Measurements from ENCODE around the gene TRIO. TPM values are rescaled to one million over a fixed set of nuclear protein-coding genes. Genes with fewer than 3 reads are reported as not detected.

TRIO gene
- total RNA-seq, 1 experiment from 2014 or later, result 88.8 TPM

DNA sequence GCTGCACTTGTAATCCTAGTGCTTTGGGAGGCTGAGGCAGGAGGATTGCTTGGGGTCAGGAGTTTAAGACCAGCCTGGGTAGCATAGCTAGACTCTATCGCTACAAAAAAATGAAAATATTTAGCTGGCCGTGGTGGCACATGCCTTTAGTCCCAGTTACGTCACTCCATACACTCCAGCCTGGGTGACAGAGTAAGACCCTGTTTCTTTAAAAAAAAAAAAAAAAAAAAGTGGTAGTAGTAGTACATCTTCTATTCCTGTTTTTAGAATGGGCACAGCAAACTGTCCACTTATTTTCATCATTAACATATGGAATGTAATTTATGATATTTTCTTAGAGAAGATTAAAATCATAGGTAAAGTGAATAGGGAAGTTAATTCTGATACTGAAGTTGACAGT, 48.2 kb downstream of the TRIO start:
- ATAC-seq, result no peak
- Mint-ChIP-seq H3K27me3 (ENCODE audit: low read depth) (no peaks in the 10 kb centered on the region), H3K4me1 (peaks cover 46% of the 10 kb centered on the region), H3K36me3 (no peaks in the 10 kb centered on the region), H3K4me3 (no peak overlapping the region), H3K27ac (no peak overlapping the region), H3K9me3 (no peaks in the 10 kb centered on the region)
- TF ChIP-seq, protein P1, sequence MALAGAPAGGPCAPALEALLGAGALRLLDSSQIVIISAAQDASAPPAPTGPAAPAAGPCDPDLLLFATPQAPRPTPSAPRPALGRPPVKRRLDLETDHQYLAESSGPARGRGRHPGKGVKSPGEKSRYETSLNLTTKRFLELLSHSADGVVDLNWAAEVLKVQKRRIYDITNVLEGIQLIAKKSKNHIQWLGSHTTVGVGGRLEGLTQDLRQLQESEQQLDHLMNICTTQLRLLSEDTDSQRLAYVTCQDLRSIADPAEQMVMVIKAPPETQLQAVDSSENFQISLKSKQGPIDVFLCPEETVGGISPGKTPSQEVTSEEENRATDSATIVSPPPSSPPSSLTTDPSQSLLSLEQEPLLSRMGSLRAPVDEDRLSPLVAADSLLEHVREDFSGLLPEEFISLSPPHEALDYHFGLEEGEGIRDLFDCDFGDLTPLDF (CRISPR knock-in tag; IDR thresholded peaks at IDR 0.05), result no peak
- TF ChIP-seq, protein P2, sequence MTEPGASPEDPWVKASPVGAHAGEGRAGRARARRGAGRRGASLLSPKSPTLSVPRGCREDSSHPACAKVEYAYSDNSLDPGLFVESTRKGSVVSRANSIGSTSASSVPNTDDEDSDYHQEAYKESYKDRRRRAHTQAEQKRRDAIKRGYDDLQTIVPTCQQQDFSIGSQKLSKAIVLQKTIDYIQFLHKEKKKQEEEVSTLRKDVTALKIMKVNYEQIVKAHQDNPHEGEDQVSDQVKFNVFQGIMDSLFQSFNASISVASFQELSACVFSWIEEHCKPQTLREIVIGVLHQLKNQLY (CRISPR knock-in tag; IDR thresholded peaks at IDR 0.05), result no peak
- TF ChIP-seq, protein P3, sequence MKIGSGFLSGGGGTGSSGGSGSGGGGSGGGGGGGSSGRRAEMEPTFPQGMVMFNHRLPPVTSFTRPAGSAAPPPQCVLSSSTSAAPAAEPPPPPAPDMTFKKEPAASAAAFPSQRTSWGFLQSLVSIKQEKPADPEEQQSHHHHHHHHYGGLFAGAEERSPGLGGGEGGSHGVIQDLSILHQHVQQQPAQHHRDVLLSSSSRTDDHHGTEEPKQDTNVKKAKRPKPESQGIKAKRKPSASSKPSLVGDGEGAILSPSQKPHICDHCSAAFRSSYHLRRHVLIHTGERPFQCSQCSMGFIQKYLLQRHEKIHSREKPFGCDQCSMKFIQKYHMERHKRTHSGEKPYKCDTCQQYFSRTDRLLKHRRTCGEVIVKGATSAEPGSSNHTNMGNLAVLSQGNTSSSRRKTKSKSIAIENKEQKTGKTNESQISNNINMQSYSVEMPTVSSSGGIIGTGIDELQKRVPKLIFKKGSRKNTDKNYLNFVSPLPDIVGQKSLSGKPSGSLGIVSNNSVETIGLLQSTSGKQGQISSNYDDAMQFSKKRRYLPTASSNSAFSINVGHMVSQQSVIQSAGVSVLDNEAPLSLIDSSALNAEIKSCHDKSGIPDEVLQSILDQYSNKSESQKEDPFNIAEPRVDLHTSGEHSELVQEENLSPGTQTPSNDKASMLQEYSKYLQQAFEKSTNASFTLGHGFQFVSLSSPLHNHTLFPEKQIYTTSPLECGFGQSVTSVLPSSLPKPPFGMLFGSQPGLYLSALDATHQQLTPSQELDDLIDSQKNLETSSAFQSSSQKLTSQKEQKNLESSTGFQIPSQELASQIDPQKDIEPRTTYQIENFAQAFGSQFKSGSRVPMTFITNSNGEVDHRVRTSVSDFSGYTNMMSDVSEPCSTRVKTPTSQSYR (CRISPR knock-in tag; IDR thresholded peaks at IDR 0.05), result no peak
- no peak for TF ChIP-seq IRF2 (CRISPR knock-in tag; IDR thresholded peaks at IDR 0.05; ENCODE audit: borderline replicate concordance, low read depth)
- TF ChIP-seq, protein P4, sequence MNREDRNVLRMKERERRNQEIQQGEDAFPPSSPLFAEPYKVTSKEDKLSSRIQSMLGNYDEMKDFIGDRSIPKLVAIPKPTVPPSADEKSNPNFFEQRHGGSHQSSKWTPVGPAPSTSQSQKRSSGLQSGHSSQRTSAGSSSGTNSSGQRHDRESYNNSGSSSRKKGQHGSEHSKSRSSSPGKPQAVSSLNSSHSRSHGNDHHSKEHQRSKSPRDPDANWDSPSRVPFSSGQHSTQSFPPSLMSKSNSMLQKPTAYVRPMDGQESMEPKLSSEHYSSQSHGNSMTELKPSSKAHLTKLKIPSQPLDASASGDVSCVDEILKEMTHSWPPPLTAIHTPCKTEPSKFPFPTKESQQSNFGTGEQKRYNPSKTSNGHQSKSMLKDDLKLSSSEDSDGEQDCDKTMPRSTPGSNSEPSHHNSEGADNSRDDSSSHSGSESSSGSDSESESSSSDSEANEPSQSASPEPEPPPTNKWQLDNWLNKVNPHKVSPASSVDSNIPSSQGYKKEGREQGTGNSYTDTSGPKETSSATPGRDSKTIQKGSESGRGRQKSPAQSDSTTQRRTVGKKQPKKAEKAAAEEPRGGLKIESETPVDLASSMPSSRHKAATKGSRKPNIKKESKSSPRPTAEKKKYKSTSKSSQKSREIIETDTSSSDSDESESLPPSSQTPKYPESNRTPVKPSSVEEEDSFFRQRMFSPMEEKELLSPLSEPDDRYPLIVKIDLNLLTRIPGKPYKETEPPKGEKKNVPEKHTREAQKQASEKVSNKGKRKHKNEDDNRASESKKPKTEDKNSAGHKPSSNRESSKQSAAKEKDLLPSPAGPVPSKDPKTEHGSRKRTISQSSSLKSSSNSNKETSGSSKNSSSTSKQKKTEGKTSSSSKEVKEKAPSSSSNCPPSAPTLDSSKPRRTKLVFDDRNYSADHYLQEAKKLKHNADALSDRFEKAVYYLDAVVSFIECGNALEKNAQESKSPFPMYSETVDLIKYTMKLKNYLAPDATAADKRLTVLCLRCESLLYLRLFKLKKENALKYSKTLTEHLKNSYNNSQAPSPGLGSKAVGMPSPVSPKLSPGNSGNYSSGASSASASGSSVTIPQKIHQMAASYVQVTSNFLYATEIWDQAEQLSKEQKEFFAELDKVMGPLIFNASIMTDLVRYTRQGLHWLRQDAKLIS (CRISPR knock-in tag; IDR thresholded peaks at IDR 0.05; ENCODE audit: borderline replicate concordance), result no peak
- POLR2A ChIA-PET, result no interaction called here
- CTCF ChIA-PET, result no interaction called here
- DNase-seq (ENCODE audit: low spot score), result no peak

DNA sequence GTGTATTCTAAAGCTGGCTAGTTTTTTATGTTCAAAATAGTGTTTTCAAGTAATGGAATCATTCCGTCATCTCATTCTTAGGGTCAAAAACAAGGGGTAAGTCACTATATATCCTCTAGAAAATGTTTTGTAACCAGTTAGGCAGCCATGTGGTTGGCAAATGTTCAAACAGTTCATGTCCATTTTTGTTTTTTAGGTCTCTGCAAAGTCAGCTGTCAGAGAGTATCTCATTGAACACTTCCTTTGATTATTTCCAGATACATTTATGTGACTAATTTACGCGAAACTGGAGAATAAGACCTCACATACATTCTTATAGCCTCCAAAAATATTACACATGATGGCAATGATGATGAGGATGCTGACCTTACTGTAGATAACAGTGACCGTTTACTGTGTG, 50.4 kb downstream of the TRIO start:
- ChIA-PET CTCF (interaction anchor here (0.6 to 1.4 kb wide), 2 partner anchors 14 to 77 kb away, joined by 3 to 6 read pairs; no protein-coding TSS in a partner anchor), POLR2A (no interaction called here)
- no peaks in the 10 kb centered on the region for H3K27me3 Mint-ChIP-seq (ENCODE audit: low read depth)
- H3K4me3 Mint-ChIP-seq, result no peak overlapping the region
- 0 out of 2 replicates have a peak overlapping the region, but pooled peaks have one; percentile 6 for H3K27ac Mint-ChIP-seq
- peaks cover 42% of the 10 kb centered on the region for H3K4me1 Mint-ChIP-seq
- H3K36me3 Mint-ChIP-seq, result no peaks in the 10 kb centered on the region
- no peak for ATAC-seq
- TF ChIP-seq, protein P5, sequence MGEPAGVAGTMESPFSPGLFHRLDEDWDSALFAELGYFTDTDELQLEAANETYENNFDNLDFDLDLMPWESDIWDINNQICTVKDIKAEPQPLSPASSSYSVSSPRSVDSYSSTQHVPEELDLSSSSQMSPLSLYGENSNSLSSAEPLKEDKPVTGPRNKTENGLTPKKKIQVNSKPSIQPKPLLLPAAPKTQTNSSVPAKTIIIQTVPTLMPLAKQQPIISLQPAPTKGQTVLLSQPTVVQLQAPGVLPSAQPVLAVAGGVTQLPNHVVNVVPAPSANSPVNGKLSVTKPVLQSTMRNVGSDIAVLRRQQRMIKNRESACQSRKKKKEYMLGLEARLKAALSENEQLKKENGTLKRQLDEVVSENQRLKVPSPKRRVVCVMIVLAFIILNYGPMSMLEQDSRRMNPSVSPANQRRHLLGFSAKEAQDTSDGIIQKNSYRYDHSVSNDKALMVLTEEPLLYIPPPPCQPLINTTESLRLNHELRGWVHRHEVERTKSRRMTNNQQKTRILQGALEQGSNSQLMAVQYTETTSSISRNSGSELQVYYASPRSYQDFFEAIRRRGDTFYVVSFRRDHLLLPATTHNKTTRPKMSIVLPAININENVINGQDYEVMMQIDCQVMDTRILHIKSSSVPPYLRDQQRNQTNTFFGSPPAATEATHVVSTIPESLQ (CRISPR knock-in tag; IDR thresholded peaks at IDR 0.05), result no peak
- TF ChIP-seq ZNF671 (CRISPR knock-in tag; IDR thresholded peaks at IDR 0.05) (no peak), RORB (CRISPR knock-in tag; IDR thresholded peaks at IDR 0.05) (no peak), ZNF232 (CRISPR knock-in tag; IDR thresholded peaks at IDR 0.05) (no peak), ETV6 (CRISPR knock-in tag; IDR thresholded peaks at IDR 0.05) (no peak), ZNF396 (CRISPR knock-in tag; IDR thresholded peaks at IDR 0.05; ENCODE audit: borderline replicate concordance) (no peak), ZNF219 (CRISPR knock-in tag; IDR thresholded peaks at IDR 0.05; ENCODE audit: borderline replicate concordance) (no peak)
- TF ChIP-seq, protein P6, sequence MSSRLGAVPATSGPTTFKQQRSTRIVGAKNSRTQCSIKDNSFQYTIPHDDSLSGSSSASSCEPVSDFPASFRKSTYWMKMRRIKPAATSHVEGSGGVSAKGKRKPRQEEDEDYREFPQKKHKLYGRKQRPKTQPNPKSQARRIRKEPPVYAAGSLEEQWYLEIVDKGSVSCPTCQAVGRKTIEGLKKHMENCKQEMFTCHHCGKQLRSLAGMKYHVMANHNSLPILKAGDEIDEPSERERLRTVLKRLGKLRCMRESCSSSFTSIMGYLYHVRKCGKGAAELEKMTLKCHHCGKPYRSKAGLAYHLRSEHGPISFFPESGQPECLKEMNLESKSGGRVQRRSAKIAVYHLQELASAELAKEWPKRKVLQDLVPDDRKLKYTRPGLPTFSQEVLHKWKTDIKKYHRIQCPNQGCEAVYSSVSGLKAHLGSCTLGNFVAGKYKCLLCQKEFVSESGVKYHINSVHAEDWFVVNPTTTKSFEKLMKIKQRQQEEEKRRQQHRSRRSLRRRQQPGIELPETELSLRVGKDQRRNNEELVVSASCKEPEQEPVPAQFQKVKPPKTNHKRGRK (CRISPR knock-in tag; IDR thresholded peaks at IDR 0.05; ENCODE audit: borderline replicate concordance), result no peak
- TF ChIP-seq, protein P7, sequence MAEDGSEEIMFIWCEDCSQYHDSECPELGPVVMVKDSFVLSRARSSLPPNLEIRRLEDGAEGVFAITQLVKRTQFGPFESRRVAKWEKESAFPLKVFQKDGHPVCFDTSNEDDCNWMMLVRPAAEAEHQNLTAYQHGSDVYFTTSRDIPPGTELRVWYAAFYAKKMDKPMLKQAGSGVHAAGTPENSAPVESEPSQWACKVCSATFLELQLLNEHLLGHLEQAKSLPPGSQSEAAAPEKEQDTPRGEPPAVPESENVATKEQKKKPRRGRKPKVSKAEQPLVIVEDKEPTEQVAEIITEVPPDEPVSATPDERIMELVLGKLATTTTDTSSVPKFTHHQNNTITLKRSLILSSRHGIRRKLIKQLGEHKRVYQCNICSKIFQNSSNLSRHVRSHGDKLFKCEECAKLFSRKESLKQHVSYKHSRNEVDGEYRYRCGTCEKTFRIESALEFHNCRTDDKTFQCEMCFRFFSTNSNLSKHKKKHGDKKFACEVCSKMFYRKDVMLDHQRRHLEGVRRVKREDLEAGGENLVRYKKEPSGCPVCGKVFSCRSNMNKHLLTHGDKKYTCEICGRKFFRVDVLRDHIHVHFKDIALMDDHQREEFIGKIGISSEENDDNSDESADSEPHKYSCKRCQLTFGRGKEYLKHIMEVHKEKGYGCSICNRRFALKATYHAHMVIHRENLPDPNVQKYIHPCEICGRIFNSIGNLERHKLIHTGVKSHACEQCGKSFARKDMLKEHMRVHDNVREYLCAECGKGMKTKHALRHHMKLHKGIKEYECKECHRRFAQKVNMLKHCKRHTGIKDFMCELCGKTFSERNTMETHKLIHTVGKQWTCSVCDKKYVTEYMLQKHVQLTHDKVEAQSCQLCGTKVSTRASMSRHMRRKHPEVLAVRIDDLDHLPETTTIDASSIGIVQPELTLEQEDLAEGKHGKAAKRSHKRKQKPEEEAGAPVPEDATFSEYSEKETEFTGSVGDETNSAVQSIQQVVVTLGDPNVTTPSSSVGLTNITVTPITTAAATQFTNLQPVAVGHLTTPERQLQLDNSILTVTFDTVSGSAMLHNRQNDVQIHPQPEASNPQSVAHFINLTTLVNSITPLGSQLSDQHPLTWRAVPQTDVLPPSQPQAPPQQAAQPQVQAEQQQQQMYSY (CRISPR knock-in tag; IDR thresholded peaks at IDR 0.05), result no peak
- TF ChIP-seq, protein P8, sequence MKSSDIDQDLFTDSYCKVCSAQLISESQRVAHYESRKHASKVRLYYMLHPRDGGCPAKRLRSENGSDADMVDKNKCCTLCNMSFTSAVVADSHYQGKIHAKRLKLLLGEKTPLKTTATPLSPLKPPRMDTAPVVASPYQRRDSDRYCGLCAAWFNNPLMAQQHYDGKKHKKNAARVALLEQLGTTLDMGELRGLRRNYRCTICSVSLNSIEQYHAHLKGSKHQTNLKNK (CRISPR knock-in tag; IDR thresholded peaks at IDR 0.05), result no peak
- no peak for DNase-seq (ENCODE audit: low spot score)
- no peaks in the 10 kb centered on the region for H3K9me3 Mint-ChIP-seq
